NOMO-1 (cell line): ENCODE results near the gene STN1.

Source experiments
- DNase-seq, 2 experiments: peaks; one replicate each; lab custom pipeline; 2025; ENCODE audit not compliant: unreplicated experiment in 2 of 2; lab: John Stamatoyannopoulos, UW

The STN1 gene, protein sequence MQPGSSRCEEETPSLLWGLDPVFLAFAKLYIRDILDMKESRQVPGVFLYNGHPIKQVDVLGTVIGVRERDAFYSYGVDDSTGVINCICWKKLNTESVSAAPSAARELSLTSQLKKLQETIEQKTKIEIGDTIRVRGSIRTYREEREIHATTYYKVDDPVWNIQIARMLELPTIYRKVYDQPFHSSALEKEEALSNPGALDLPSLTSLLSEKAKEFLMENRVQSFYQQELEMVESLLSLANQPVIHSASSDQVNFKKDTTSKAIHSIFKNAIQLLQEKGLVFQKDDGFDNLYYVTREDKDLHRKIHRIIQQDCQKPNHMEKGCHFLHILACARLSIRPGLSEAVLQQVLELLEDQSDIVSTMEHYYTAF

DNA sequence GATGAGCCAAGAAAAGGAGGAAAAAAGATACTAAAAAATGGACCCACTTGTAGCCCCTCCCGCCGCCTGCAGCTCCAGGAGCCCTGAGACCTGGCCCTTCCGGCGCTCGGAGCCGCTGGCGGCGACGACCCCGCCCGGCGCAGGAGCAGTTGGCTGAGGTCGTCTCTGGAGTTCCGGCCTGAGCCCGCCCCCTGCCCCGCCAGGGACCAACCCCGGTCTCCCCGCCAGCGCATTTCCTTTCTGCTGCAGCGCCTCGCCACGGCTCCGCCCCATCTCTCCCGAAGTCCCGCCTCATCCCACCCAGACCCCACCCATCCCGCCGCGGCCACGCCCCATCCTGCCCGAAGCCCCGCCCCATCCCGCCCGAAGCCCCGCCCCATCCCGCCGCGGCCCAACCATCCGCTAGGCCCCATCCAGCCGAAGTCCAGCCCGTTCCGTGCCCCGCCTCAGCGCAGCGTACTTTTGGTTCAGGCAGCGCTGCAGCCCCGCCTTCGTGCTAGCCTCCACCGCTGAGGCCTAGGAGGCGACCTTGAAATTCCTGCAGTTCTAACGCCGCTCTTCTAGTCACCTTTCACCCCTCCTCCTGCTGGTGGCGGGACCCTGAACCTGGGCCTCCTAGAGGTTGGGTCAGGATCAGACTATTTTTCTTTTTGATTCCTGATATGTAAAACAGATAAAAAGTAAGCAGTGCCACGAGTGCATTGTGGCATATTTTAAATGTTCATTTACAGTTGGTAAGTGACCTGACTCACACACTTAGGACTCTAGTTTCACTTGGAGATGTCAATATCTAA is at the start of gene STN1:
TSS of gene STN1 (minus strand) at position 132 of the 794 bp plus-strand sequence. CDS start 590 bp downstream, outside the sequence.
- peak; percentile 95 to 99 for DNase-seq

DNA sequence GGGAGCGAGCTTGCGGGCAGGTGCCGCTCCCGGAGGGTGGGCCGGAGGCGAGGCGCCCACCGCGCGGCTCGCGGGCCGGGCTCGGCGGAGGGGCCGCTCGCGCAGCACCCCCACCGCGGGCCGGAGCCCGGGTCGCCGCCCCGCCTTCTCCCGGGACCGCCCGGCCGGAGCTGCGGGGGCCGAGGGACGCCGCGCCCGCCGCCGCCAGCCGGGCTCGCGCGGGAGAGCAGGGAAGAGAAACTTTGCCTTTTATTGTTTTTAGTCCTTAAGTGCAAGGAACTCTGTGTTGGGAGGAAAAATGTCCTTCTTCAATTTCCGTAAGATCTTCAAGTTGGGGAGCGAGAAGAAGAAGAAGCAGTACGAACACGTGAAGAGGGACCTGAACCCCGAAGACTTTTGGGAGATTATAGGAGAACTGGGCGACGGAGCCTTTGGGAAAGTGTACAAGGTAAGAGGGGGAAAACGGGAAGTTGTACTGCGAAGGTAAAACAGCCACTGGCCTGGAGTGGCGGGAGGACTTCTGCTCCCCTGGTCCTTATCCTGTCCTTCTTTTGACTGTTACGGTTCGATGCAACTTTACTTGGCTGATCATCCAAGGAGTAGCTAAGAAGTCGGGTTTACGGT is 49.6 kb upstream of the STN1 start:
- peak; percentile 30 to 34 for DNase-seq

DNA sequence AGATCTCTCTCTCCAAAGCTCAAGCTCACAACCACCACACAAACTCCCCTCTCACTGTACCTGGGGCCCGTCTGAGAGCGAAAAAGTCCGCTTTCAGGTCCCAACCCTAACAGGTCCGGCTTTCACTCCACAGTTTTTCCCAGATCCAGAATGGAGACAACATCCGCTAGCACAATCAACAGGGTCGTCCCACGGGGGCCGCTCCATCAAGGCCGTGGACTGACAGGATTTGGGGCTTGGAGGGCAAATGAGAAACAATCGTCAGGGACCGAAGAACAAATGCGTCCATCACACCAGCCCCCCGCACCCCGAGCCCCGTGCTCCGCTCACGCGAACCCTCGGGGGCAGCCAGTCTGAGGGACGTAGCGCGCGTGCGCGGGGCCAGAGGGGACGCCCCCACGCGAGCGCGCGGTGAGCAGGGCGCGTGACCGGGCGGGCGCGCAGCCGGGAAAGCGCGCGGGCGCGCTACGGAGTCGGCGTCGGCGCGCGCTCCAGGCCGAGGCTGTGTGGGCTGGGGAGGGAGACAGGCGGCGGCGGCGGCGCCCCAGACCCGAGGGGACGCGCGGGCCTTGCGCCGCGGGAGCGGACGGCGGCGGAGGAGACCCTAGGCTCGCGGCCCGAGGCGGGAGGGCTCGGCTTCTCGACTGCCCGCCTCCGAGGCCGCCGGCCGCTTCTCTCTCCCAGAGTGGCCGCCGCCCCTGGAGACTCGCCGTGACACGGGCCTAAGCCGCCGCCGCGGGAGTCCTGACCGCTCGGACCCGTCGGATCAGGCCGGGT is 48.9 kb upstream of the STN1 start, which contains the start of gene SLK:
TSS of gene SLK (plus strand) at position 470 of the 777 bp plus-strand sequence. CDS start 606 bp downstream, outside the sequence.
- DNase-seq = peak; percentile 61 to 82

DNA sequence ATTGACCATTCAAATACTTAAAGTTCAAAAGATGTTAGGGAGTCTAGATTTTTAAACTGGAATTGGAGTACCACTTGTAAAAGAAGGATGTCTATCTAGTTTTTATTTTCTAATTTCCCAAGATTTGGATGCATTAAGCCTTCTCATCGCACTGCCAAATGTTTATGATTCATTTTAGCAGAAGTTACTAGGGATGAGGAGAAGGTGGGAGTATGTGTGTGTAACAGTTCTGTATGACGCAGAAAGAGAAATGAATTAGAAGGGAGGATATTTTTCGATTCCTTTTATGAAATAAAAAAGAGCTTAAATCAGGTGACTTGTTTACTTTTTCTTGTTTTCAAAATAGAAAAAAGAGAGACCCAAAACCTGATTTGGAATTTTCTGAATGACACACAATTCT is 42.1 kb upstream of the STN1 start:
- DNase-seq = no peak

DNA sequence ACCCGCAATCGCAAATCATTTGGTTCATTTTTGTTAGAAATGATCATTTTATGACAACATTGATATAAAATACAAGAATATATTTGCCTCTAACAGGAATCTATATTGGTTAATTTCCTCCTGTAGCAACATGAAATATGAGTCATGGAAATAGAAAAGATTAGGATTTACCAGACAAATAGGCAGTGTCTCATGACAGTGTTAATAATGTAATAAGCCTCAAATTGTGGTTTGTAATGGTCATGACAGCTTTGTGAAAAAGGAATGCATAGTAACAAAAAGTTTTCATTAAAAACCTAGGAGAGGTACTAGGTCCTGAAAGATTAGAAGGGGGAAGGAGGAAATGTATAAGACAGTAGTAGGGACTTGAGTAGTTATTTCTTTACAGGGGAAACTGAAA is 41.0 kb upstream of the STN1 start:
- DNase-seq = no peak

DNA sequence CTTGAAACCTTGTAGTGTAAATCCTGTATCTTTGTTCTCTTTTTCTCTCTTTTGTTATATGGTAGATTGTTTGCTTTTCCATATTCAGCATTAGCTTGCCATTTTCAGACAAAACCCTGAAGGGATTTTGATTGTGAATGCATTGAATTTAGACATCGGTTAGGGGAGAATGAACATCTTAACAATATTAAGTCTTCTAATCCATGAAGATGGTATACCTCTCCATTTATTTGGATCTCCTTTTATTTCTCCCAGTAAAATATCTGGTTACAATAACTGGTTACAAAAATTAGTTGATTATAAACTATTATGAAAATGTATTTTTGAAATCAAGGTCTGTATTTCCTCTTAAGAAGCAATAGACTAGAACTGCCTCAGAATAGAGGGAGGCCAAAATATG is 36.6 kb upstream of the STN1 start:
- no peak for DNase-seq

DNA sequence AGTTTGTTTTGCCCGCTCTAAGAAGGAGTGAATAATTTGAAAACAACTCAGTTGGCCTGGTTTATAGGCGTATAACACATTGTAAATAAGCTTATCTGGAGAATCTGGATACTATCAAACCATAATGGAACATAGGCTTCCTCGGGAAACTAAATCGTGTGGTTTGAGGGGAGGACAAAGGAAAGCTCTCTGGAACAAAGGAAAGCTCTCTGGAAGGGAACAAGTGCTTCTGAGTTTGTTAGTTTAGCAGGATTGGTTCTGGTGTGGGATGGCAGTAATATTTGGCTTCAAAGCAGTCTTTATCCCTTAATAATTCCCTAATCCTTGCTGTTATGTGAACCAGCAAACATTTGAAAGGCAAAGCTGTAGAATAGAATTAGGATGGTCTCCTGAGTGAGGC is 34.0 kb upstream of the STN1 start:
- no peak for DNase-seq

DNA sequence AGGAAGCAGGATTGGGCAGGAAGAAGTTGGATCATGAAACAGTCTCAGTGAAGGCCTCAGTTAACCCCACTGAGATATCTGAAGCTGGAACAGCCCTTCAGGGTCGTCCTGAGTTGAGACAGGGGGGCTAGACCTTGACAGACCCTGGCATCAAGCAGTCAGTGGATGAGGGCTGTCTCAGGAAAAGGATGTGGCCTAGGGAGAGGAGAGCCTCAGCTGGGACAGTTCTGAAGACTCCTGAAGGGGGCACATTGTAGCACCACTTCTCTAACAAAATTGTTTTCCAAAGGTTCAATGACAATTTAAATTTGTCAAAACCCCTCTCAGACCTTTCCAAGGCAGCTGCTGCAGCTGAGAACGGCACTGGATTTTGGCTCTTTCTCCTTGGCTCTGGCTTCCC is 33.2 kb upstream of the STN1 start:
- DNase-seq = no peak

DNA sequence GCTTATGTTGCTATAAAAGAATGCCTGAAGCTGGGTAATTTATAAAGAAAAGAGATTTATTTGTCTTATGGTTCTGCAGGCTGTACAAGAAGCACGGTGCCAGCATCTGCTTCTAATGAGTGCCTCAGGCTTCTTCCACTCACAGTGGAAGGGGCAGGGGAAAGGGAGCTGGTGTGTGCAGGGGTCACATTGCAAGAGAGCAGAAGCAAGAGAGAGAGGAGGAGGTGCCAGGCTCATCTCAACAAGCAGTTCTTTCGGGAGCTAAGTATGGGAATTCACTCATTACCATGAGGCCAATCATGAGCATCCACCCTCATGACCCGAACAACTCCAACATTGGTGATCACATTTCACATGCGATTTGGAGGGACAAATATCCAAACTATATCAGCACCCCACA is 31.7 kb upstream of the STN1 start:
- no peak for DNase-seq

DNA sequence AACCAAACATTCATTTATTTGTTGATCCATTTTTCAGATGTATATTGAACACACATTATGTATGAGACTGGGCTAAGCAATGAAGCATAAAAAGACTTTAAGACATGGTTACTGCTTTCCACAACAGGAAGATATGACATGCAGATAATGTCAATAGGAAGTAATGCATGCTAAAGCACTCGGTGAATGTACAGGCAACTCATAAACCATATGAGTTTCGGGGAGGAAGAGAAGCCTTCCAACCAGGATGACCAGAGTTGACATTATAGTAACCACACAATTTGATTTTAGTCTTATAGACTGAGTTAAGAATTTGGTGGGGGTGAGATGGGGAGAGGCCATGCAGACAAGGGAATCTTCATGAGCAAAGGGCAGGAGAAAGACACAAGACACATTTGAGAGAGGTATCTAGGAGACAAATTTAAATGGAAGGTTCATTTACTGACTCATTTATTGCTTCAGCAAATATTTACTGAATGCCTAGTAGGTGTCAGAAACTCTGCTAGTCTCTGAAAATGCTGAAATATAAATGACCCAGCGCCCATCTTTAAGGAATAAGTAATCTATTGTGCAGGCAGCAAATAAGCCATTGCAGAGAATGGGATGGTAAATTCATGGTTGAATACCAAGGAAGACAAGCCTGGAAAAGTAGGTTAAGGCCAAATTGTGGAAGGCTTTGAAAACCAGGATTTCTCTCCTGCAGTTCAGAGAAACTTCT is 30.0 kb upstream of the STN1 start:
- no peak for DNase-seq

DNA sequence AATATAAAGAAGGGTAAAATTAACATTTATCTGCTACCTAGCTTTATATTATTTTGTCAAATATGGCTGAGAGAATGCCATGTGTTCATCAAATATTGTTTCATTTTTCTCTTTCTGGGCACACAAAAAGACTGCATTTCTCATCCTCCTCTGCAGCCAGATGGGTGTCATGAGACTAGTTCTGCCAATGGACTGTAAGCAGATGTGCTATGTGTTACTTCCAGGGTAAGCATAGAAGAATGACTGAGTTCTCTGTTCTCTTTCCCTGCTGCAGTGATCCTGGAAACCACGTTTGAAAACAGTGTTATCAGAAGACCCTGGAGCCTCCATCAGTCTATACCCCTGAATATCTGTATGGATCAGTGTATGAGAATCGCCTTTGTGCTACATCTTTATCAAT is 24.9 kb upstream of the STN1 start:
- no peak for DNase-seq

DNA sequence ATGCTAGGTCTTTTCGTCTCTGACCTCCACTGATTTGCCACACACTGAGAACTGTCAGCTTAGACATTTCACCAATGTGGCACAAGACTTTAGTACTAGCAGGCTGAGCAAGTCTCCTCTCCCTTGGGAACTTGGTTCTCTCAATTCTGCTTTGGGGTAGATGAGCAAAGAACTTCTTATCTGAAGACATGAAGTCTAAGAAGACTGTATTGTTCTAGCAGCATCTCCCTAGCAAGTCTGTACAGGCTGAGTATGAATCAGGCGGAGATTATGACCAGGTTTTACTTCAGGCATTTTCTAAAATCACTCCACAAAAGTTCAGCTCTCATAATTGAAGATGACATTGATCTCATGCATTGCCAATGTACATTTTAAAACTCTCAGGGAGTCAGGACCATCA is 23.8 kb upstream of the STN1 start:
- no peak for DNase-seq

DNA sequence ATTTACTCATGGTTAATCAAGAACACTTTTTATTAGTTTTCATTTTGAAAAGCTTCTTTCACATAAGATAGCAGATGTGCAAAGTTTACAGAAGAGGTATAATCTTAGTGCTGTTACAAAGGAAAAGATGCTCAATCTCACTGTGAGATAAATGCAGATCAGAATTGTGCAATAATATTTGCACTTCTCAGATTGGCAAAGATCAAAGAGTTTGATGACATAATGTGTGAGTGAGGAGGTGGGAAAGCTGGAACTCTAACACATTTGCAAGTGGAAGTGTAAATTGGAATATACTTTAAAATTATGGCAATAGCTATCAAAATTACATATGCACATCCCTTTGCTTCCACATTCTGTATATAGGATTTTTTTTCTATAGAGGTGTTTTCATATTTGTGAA is 21.5 kb upstream of the STN1 start:
- DNase-seq = no peak

DNA sequence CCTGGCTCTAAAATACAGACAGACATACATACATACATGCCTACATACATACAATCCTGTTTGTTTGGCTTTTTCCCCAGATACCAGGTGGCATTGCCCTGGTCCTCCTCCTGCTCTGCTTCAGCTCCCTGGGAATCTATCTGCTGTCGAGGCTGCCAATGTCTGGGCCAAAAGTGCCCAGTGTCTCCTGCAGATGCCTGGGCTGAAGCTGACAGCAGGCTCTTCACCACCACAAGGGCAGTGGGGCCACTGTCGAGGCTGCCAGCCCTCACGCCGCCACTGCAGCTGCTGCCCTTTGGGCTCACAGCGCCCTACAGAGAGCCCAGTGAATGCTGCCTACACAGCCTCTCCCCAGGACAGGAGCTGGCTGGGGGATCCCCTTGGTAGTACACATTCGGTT is 18.0 kb upstream of the STN1 start:
- DNase-seq = no peak

DNA sequence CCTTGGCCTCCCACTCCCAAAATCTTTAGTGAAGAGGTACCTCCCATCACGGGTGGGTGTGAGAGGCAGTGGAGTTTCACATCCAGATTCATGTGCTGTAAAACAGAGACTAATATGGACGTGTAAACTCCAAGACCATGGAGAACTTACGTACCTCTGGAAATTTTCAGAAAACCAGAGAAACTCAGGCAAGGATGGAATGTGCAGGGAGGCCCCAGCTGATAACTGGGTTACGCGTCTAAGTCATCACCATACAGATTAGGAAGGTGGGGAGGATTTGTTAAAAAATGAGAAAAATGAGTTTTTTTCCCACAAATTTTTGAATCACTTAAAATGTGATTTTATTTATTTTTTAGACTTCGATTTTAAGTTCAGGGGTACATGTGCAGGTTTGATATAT is 16.3 kb upstream of the STN1 start:
- no peak for DNase-seq

DNA sequence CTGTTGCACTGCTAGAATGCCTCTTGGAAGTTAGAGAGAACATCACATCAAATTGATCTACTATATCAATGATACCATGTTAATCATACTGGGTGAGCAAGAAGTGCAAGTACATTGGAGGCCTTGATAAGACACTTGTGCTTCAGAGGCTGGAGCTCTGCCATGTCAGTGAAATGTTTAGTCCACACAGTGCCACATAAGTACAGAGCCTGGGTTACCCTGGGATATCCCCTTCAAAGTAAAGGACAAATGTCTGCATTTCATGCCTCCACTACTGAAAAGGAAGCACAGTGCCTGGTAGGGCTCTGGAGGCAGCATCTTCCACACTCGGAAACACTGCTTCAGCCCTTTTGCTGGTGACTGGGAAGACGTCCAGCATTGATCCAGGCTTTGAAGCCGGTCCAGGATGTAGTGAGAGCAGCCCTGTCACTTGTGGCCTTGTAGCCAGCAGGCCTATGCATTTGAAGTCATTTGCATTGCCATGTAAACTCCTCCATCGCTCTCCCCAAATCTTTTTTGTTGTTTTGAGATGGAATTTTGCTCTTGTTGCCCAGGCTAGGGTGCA is 15.7 kb upstream of the STN1 start:
- no peak for DNase-seq

DNA sequence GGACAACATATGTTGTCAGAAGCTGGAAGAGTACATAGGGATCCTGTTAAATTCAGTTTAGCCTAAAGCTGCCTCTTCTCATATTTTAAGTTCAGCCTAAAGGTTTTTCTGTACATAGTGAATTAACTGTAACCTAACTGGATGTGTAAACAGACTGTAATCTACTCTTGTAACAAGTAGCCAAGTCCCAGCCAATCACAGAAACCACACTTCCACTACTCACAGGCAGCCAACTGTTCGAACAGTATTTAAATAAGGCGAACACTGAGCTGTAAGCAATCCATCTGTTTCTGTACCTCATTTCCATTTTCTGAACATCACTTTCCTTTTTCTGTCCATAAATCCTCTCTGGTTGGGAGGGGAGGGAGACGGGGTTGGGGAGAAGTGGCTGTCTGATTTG is 15.0 kb upstream of the STN1 start:
- DNase-seq = no peak

DNA sequence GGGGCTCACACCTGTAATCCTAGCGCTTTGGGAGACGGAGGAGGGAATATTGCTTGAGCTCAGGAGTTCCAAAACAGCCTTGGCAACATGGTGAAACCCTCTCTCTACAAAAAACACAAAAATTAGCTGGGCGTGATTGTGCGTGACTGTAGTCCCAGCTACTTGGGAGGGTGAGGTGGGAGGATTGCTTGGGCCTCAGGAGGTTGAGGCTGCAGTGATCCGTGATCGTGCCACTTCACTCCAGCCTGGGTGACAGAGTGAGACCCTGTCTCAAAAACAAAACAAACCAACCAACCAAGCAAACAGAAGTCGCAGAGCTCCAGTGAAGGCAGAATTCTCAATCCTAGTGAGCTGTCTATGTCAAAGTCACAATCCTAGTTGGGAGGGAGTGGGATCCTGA is 14.3 kb upstream of the STN1 start:
- no peak for DNase-seq

DNA sequence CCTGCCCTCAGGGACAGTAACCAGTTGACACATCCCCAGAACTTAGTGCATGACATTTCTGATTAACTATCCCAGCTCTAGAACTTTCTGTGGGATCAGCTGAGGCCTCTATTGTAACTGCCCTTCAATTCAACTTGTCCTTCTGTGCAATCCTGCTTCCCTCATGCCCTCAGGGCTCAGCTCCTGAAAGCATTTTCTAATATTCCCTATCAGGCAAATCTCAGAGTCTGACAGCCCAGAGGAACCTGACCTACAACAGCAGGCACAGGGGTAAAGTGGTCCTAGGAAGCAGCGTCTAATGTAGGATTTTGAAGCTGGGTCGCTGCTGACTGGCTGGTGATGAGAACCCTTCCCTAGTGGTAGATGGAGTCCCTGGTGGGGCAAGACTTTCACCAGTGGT is 13.6 kb upstream of the STN1 start:
- no peak for DNase-seq

DNA sequence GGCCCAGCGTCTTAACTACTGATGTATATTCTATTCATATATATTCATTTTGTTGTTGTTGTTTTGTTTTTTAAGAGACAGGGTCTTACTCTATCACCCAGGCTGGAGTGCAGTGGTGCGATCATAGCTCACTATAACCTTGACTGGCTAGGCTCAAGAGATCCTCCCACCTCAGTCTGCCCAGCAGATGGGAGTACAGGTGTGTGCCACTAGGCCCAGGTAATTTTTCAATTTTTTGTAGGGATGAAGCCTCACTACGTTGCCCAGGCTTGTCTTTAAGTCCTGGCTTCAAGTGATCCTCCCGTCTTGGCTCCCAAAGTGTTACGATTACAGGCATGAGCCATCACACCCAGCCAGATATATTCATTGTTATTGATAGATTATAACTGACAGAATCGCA is 12.9 kb upstream of the STN1 start:
- no peak for DNase-seq
